GM23338 (cell line): ENCODE results near the gene CCNB2. TPM values are rescaled to one million over a fixed set of nuclear protein-coding genes. Genes with fewer than 3 reads are reported as not detected.

Experiments
- ATAC-seq: fragments of 200-7000 bp; cut with Tn5 transposase; 3 replicates; pipeline ENCODE4 v1.9.1; 2020
- DNase-seq: peaks from one replicate; pipeline ENCODE4 v3.0.0-alpha.2; 2015; ENCODE audit warnings: low spot score
- H2AFZ ChIP-seq: fragments of 200-600 bp; sonication (generic); 2 replicates; pipeline ENCODE4 v1.8.0; 2016; ENCODE audit warnings: antibody characterized with exemption, mild to moderate bottlenecking, moderate library complexity
- H3F3A ChIP-seq: fragments of 200-600 bp; sonication (generic); replicated peaks from 2 replicates; pipeline ENCODE4 v1.8.0; 2017; ENCODE audit warnings: antibody characterized with exemption, mixed run types, low read depth
- H3K27ac ChIP-seq: fragments of 200-600 bp; sonication (generic); 2 replicates; pipeline ENCODE4 v1.6.1; 2016; ENCODE audit warnings: low read depth
- H3K27me3 ChIP-seq: fragments of 200-600 bp; sonication (generic); 2 replicates; pipeline ENCODE4 v1.8.0; 2016; ENCODE audit warnings: mild to moderate bottlenecking, mixed run types, moderate library complexity; ENCODE audit not compliant: insufficient read depth
- H3K36me3 ChIP-seq: fragments of 200-600 bp; sonication (generic); 2 replicates; pipeline ENCODE4 v1.8.0; 2016; ENCODE audit warnings: mild to moderate bottlenecking; ENCODE audit not compliant: insufficient read depth
- H3K4me1 ChIP-seq: fragments of 200-600 bp; sonication (generic); 2 replicates; pipeline ENCODE4 v1.8.0; 2016; ENCODE audit warnings: mild to moderate bottlenecking, moderate library complexity; ENCODE audit not compliant: insufficient read depth
- H3K4me2 ChIP-seq: fragments of 200-600 bp; sonication (generic); 2 replicates; pipeline ENCODE4 v1.7.1; 2017; ENCODE audit warnings: mixed run types
- H3K4me3 ChIP-seq: fragments of 200-600 bp; sonication (generic); 2 replicates; pipeline ENCODE4 v1.6.1; 2016; ENCODE audit warnings: mixed run types
- H3K79me2 ChIP-seq: fragments of 200-600 bp; sonication (generic); replicated peaks from 2 replicates; pipeline ENCODE4 v1.8.0; 2017; ENCODE audit warnings: mild to moderate bottlenecking; ENCODE audit not compliant: insufficient read depth
- H3K9me2 ChIP-seq: fragments of 200-600 bp; sonication (generic); 2 replicates; pipeline ENCODE4 v1.8.0; 2017; ENCODE audit not compliant: insufficient read depth
- H4K20me1 ChIP-seq: fragments of 200-600 bp; sonication (generic); replicated peaks from 2 replicates; pipeline ENCODE4 v1.8.0; 2017; ENCODE audit warnings: mild to moderate bottlenecking; ENCODE audit not compliant: insufficient read depth
- H3K27ac Mint-ChIP-seq: 2 replicates; pipeline ENCODE4 v1.8.0; 2020; ENCODE audit warnings: inconsistent platforms, mild to moderate bottlenecking, moderate library complexity, mixed read lengths
- H3K27me3 Mint-ChIP-seq: 3 replicates; pipeline ENCODE4 v1.8.0; 2022; ENCODE audit warnings: low read depth, mild to moderate bottlenecking, moderate library complexity, mixed read lengths, inconsistent platforms; ENCODE audit not compliant: insufficient read depth, poor library complexity
- H3K36me3 Mint-ChIP-seq: 3 replicates; pipeline ENCODE4 v1.8.0; 2021; ENCODE audit warnings: low read depth, mild to moderate bottlenecking, inconsistent platforms, moderate library complexity, mixed read lengths
- H3K4me1 Mint-ChIP-seq: 3 replicates; pipeline ENCODE4 v1.8.0; 2020; ENCODE audit warnings: mild to moderate bottlenecking, inconsistent platforms, mixed read lengths
- H3K4me3 Mint-ChIP-seq: 3 replicates; pipeline ENCODE4 v1.8.0; 2021; ENCODE audit warnings: moderate library complexity, mild to moderate bottlenecking, inconsistent platforms, mixed read lengths
- H3K9me3 Mint-ChIP-seq: 3 replicates; pipeline ENCODE4 v1.8.0; 2020; ENCODE audit warnings: moderate library complexity, mild to moderate bottlenecking, inconsistent platforms, mixed read lengths
- CREB1 ChIP-seq: fragments of 250-450 bp; sonication (Bioruptor Pico); IDR thresholded peaks from 2 replicates; pipeline ENCODE4 v1.5.0; 2020; ENCODE audit warnings: low read depth, mild to moderate bottlenecking, moderate library complexity
- EZH2 ChIP-seq: fragments of 200-600 bp; sonication (generic); IDR thresholded peaks from one replicate; pipeline ENCODE4 v1.8.0; 2017; ENCODE audit warnings: antibody characterized with exemption, mild to moderate bottlenecking, low read depth; ENCODE audit not compliant: unreplicated experiment
- EZH2phosphoT487 ChIP-seq: fragments of 200-600 bp; sonication (generic); IDR thresholded peaks from one replicate; pipeline ENCODE4 v1.8.1; 2018; ENCODE audit warnings: antibody characterized with exemption; ENCODE audit not compliant: unreplicated experiment
- JUNB ChIP-seq: IDR thresholded peaks from one replicate; pipeline ENCODE4 v1.6.1; 2016; ENCODE audit warnings: antibody characterized with exemption; ENCODE audit not compliant: unreplicated experiment
- NANOG ChIP-seq: IDR thresholded peaks from 2 replicates; pipeline ENCODE4 v1.6.1; 2016; ENCODE audit warnings: antibody characterized with exemption, borderline replicate concordance
- POLR2AphosphoS5 ChIP-seq: IDR thresholded peaks from 2 replicates; pipeline ENCODE4 v1.6.1; 2016; ENCODE audit warnings: antibody characterized with exemption, low read depth
- STAT1 ChIP-seq: IDR thresholded peaks from one replicate; pipeline ENCODE4 v1.6.1; 2016; ENCODE audit warnings: antibody characterized with exemption; ENCODE audit not compliant: unreplicated experiment
- ZNF114 ChIP-seq: fragments of 250-450 bp; sonication (Bioruptor Pico); IDR thresholded peaks from 2 replicates; pipeline ENCODE4 v1.5.0; 2020; ENCODE audit warnings: mild to moderate bottlenecking, moderate library complexity
- ZNF331 ChIP-seq: fragments of 250-450 bp; sonication (Bioruptor Pico); IDR thresholded peaks from 2 replicates; pipeline ENCODE4 v1.5.0; 2020; ENCODE audit warnings: low read depth, mild to moderate bottlenecking, moderate library complexity
- long read RNA-seq: library from polyadenylated mRNA; unstranded; transcript quantifications from one replicate; pipeline ENCODE4 v2.0.0, GENCODE V29; 2020; ENCODE audit not compliant: unreplicated experiment
- polyA plus RNA-seq: library from polyadenylated mRNA; unstranded; fragments of >200 nt; fragmentation: Nextera tagmentation; extraction: Ambion mirVana; gene quantifications from 2 replicates; pipeline ENCODE4 v1.2.1, GENCODE V29; 2016
- total RNA-seq: library from RNA; depleted of rRNA; stranded (reverse); fragments of >200 nt; shearing (Covaris generic); gene quantifications from 2 replicates; pipeline ENCODE4 v1.2.3, GENCODE V29; 2014; rRNA removed
- TF ChIP-seq, protein P1 (sequence below), 2 experiments: fragments of 200-600 bp in 1 of 2; sonication (generic) in 1 of 2; conservative IDR thresholded peaks; 2 replicates each; pipeline versions ENCODE4 v1.5.1 to v1.6.1; 2016 to 2017; ENCODE audit warnings: antibody characterized with exemption in 2 of 2, low read depth in 2 of 2, mild to moderate bottlenecking in 2 of 2, moderate library complexity in 1 of 2
- TF ChIP-seq, protein P2 (sequence below): IDR thresholded peaks from 2 replicates; pipeline ENCODE4 v1.6.1; 2016; ENCODE audit warnings: antibody characterized with exemption
- TF ChIP-seq, protein P3 (sequence below): fragments of 250-450 bp; sonication (Bioruptor Pico); IDR thresholded peaks from 2 replicates; pipeline ENCODE4 v1.5.0; 2020; ENCODE audit warnings: mild to moderate bottlenecking, moderate library complexity
- TF ChIP-seq, protein P4 (sequence below): IDR thresholded peaks from one replicate; pipeline ENCODE4 v1.6.1; 2018; ENCODE audit warnings: antibody characterized with exemption; ENCODE audit not compliant: unreplicated experiment

Gene CCNB2
- total RNA-seq (108 and 120 TPM in 2 replicates), polyA plus RNA-seq (72.8 and 81.8 TPM in 2 replicates)
- long read RNA-seq, transcript CCNB2-201 (9 exons, 1,556 nt): major isoform, 169 of 180 reads
- long read RNA-seq, partial matches to known transcripts: 5 of 180 reads
- long read RNA-seq, other reads (novel, unspliced or antisense): 4 of 180 reads

DNA sequence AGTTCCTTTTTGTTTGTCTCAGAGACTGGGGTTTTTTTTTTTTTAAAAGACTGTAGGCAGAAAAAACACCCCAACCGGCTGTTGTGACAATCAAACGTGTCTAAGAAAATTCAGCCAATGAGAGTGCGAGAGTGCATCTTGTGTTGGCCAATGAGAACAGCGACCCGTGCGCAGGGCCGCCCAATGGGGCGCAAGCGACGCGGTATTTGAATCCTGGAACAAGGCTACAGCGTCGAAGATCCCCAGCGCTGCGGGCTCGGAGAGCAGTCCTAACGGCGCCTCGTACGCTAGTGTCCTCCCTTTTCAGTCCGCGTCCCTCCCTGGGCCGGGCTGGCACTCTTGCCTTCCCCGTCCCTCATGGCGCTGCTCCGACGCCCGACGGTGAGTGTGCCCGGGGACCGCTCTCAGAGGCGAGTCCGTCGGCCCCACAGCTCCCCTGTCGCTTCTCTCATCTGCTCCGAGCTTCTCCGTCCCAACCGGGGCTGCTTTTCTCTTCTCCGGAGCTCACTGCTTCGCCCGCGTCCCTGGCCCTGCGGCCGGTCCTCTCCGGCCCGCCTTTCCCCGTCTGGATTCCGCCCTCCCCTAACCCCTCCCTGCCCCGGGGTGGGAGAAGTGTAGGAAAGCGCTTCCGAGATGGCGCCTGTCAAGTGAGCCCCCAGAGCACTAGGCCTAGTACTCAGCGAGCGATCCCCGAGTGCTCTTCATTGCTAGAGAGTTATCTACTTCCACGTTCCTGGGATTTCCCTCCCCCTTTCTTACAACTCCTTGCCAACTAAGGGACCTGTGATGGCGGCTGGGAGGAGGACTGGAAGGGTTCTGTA is at the start of gene CCNB2:
Gene CCNB2, plus strand, starts transcription at position 235 of the 821 bp plus-strand sequence. Its CDS starts 123 bp downstream, at position 358.
- Histone ChIP-seq H3K79me2 (peaks cover 13% of the 10 kb centered on the region), H3K9me2 (no peaks in the 10 kb centered on the region), H4K20me1 (0 out of 2 replicates have a peak, but pooled peaks cover 11% of the 10 kb centered on the region), H3K27ac (peak within 1 kb of the TSS; percentile 89), H2AFZ (no peak within 1 kb of the TSS; the same call in 1 of the 2 replicates), H3K4me2 (peak within 1 kb of the TSS; percentile 76), H3K27me3 (no peaks in the 10 kb centered on the region), H3K4me3 (peak within 1 kb of the TSS; percentile 78), H3K36me3 (peaks cover 18% of the 10 kb centered on the region), H3F3A (no peaks in the 10 kb centered on the region), H3K4me1 (no peaks in the 10 kb centered on the region)
- Mint-ChIP-seq H3K4me3 (peak within 1 kb of the TSS; percentile 99), H3K4me1 (peaks cover 7% of the 10 kb centered on the region; the same call in 2 of the 3 replicates), H3K36me3 (peaks cover 34% of the 10 kb centered on the region), H3K27me3 (peaks cover 8% of the 10 kb centered on the region), H3K9me3 (no peaks in the 10 kb centered on the region; the same call in 2 of the 3 replicates), H3K27ac (peak within 1 kb of the TSS; percentile 98)
- TF ChIP-seq NANOG (no peak), POLR2AphosphoS5 (peak; percentile 99), ZNF331 (no peak), JUNB (no peak), STAT1 (no peak), EZH2 (no peak), EZH2phosphoT487 (no peak), CREB1 (peak; percentile 73), ZNF114 (CRISPR knock-in tag) (no peak)
- TF ChIP-seq, protein P1, sequence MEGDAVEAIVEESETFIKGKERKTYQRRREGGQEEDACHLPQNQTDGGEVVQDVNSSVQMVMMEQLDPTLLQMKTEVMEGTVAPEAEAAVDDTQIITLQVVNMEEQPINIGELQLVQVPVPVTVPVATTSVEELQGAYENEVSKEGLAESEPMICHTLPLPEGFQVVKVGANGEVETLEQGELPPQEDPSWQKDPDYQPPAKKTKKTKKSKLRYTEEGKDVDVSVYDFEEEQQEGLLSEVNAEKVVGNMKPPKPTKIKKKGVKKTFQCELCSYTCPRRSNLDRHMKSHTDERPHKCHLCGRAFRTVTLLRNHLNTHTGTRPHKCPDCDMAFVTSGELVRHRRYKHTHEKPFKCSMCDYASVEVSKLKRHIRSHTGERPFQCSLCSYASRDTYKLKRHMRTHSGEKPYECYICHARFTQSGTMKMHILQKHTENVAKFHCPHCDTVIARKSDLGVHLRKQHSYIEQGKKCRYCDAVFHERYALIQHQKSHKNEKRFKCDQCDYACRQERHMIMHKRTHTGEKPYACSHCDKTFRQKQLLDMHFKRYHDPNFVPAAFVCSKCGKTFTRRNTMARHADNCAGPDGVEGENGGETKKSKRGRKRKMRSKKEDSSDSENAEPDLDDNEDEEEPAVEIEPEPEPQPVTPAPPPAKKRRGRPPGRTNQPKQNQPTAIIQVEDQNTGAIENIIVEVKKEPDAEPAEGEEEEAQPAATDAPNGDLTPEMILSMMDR (conservative IDR thresholded peaks at IDR 0.05; ENCODE audit: low read depth in 2 of 2): no peak
- TF ChIP-seq, protein P2, sequence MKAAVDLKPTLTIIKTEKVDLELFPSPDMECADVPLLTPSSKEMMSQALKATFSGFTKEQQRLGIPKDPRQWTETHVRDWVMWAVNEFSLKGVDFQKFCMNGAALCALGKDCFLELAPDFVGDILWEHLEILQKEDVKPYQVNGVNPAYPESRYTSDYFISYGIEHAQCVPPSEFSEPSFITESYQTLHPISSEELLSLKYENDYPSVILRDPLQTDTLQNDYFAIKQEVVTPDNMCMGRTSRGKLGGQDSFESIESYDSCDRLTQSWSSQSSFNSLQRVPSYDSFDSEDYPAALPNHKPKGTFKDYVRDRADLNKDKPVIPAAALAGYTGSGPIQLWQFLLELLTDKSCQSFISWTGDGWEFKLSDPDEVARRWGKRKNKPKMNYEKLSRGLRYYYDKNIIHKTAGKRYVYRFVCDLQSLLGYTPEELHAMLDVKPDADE: 0 out of 2 replicates have a peak, but pooled peaks have one; percentile 18
- TF ChIP-seq, protein P3, sequence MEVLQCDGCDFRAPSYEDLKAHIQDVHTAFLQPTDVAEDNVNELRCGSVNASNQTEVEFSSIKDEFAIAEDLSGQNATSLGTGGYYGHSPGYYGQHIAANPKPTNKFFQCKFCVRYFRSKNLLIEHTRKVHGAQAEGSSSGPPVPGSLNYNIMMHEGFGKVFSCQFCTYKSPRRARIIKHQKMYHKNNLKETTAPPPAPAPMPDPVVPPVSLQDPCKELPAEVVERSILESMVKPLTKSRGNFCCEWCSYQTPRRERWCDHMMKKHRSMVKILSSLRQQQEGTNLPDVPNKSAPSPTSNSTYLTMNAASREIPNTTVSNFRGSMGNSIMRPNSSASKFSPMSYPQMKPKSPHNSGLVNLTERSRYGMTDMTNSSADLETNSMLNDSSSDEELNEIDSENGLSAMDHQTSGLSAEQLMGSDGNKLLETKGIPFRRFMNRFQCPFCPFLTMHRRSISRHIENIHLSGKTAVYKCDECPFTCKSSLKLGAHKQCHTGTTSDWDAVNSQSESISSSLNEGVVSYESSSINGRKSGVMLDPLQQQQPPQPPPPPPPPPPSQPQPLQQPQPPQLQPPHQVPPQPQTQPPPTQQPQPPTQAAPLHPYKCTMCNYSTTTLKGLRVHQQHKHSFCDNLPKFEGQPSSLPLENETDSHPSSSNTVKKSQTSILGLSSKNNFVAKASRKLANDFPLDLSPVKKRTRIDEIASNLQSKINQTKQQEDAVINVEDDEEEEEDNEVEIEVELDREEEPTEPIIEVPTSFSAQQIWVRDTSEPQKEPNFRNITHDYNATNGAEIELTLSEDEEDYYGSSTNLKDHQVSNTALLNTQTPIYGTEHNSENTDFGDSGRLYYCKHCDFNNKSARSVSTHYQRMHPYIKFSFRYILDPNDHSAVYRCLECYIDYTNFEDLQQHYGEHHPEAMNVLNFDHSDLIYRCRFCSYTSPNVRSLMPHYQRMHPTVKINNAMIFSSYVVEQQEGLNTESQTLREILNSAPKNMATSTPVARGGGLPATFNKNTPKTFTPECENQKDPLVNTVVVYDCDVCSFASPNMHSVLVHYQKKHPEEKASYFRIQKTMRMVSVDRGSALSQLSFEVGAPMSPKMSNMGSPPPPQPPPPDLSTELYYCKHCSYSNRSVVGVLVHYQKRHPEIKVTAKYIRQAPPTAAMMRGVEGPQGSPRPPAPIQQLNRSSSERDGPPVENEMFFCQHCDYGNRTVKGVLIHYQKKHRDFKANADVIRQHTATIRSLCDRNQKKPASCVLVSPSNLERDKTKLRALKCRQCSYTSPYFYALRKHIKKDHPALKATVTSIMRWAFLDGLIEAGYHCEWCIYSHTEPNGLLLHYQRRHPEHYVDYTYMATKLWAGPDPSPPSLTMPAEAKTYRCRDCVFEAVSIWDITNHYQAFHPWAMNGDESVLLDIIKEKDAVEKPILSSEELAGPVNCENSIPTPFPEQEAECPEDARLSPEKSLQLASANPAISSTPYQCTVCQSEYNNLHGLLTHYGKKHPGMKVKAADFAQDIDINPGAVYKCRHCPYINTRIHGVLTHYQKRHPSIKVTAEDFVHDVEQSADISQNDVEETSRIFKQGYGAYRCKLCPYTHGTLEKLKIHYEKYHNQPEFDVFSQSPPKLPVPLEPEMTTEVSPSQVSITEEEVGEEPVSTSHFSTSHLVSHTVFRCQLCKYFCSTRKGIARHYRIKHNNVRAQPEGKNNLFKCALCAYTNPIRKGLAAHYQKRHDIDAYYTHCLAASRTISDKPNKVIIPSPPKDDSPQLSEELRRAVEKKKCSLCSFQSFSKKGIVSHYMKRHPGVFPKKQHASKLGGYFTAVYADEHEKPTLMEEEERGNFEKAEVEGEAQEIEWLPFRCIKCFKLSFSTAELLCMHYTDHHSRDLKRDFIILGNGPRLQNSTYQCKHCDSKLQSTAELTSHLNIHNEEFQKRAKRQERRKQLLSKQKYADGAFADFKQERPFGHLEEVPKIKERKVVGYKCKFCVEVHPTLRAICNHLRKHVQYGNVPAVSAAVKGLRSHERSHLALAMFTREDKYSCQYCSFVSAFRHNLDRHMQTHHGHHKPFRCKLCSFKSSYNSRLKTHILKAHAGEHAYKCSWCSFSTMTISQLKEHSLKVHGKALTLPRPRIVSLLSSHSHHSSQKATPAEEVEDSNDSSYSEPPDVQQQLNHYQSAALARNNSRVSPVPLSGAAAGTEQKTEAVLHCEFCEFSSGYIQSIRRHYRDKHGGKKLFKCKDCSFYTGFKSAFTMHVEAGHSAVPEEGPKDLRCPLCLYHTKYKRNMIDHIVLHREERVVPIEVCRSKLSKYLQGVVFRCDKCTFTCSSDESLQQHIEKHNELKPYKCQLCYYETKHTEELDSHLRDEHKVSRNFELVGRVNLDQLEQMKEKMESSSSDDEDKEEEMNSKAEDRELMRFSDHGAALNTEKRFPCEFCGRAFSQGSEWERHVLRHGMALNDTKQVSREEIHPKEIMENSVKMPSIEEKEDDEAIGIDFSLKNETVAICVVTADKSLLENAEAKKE: no peak
- TF ChIP-seq, protein P4, sequence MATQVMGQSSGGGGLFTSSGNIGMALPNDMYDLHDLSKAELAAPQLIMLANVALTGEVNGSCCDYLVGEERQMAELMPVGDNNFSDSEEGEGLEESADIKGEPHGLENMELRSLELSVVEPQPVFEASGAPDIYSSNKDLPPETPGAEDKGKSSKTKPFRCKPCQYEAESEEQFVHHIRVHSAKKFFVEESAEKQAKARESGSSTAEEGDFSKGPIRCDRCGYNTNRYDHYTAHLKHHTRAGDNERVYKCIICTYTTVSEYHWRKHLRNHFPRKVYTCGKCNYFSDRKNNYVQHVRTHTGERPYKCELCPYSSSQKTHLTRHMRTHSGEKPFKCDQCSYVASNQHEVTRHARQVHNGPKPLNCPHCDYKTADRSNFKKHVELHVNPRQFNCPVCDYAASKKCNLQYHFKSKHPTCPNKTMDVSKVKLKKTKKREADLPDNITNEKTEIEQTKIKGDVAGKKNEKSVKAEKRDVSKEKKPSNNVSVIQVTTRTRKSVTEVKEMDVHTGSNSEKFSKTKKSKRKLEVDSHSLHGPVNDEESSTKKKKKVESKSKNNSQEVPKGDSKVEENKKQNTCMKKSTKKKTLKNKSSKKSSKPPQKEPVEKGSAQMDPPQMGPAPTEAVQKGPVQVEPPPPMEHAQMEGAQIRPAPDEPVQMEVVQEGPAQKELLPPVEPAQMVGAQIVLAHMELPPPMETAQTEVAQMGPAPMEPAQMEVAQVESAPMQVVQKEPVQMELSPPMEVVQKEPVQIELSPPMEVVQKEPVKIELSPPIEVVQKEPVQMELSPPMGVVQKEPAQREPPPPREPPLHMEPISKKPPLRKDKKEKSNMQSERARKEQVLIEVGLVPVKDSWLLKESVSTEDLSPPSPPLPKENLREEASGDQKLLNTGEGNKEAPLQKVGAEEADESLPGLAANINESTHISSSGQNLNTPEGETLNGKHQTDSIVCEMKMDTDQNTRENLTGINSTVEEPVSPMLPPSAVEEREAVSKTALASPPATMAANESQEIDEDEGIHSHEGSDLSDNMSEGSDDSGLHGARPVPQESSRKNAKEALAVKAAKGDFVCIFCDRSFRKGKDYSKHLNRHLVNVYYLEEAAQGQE: no peak
- peak; percentile 98 for DNase-seq
- ATAC-seq: peak; percentile 98
